ENCODE data around the gene CHRDL2. TPM values are rescaled to one million over a fixed set of nuclear protein-coding genes. Genes with fewer than 3 reads are reported as not detected.

The CHRDL2 gene
- polyA plus RNA-seq, 1 of the 3 experiments (the other 2 are of a cell fraction): not detected

DNA sequence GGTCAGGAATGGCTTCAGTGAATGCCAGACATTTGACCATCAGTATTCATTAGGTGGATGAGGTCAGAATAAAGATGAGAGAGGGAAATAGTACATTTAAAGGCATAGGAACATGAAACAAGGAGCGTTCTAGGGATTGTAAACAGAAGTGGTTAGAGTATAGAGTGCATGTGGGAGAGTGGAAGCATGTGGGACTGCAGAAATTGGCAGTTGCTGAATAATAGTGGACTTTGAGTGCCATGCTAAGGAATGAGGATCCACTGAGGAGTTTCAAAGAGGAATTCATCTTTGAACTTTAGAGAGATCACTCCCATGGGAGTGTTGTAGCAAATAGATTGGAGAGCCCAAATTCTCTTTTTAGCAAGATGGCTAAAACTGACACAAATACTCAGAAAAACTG is 25.3 kb upstream of the CHRDL2 start:
- peaks cover 2 to 21% of the 10 kb centered on the region in 2 experiments; a peak in 3 of 4 replicates for H3K4me1 ChIP-seq (ENCODE audit: control insufficient read depth in 1 of 2, insufficient read depth in 2 of 2, low read depth in 1 of 2, low read length in 1 of 2)
- 94% methylated on average over 1 of the region's 1 CpG for WGBS (ENCODE audit: low lambda C conversion rate)
- DNase-seq: no peak
- TF ChIP-seq FOXJ3 (CRISPR knock-in tag; IDR thresholded peaks at IDR 0.05) (no peak), RCOR1 (IDR thresholded peaks at IDR 0.05; ENCODE audit: low read length) (no peak), SIN3A (IDR thresholded peaks at IDR 0.05; ENCODE audit: borderline replicate concordance, low read depth, low read length) (no peak), TEAD4 (IDR thresholded peaks at IDR 0.05; ENCODE audit: borderline replicate concordance, insufficient read depth) (no peak), FOXM1 (IDR thresholded peaks at IDR 0.05; ENCODE audit: low read depth) (no peak), RAD21 (IDR thresholded peaks at IDR 0.05; ENCODE audit: low read length) (no peak), CHD2 (IDR thresholded peaks at IDR 0.05; ENCODE audit: low read length, partially characterized antibody) (no peak), RFX5 (IDR thresholded peaks at IDR 0.05; ENCODE audit: low read length) (no peak), ELF1 (IDR thresholded peaks at IDR 0.05) (no peak), NFIC (IDR thresholded peaks at IDR 0.05; ENCODE audit: borderline replicate concordance) (no peak), FOSL2 (IDR thresholded peaks at IDR 0.05; ENCODE audit: borderline replicate concordance, low read depth) (no peak), GABPA (IDR thresholded peaks at IDR 0.05; ENCODE audit: low read depth) (no peak), MEF2A (IDR thresholded peaks at IDR 0.05; ENCODE audit: borderline replicate concordance, low read depth) (no peak), POLR2AphosphoS5 (IDR thresholded peaks at IDR 0.05; ENCODE audit: low read depth, low read length) (no peak)
- TF ChIP-seq, protein P1, sequence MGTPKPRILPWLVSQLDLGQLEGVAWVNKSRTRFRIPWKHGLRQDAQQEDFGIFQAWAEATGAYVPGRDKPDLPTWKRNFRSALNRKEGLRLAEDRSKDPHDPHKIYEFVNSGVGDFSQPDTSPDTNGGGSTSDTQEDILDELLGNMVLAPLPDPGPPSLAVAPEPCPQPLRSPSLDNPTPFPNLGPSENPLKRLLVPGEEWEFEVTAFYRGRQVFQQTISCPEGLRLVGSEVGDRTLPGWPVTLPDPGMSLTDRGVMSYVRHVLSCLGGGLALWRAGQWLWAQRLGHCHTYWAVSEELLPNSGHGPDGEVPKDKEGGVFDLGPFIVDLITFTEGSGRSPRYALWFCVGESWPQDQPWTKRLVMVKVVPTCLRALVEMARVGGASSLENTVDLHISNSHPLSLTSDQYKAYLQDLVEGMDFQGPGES (IDR thresholded peaks at IDR 0.05; ENCODE audit: low read depth, low read length): no peak
- TF ChIP-seq, protein P2, sequence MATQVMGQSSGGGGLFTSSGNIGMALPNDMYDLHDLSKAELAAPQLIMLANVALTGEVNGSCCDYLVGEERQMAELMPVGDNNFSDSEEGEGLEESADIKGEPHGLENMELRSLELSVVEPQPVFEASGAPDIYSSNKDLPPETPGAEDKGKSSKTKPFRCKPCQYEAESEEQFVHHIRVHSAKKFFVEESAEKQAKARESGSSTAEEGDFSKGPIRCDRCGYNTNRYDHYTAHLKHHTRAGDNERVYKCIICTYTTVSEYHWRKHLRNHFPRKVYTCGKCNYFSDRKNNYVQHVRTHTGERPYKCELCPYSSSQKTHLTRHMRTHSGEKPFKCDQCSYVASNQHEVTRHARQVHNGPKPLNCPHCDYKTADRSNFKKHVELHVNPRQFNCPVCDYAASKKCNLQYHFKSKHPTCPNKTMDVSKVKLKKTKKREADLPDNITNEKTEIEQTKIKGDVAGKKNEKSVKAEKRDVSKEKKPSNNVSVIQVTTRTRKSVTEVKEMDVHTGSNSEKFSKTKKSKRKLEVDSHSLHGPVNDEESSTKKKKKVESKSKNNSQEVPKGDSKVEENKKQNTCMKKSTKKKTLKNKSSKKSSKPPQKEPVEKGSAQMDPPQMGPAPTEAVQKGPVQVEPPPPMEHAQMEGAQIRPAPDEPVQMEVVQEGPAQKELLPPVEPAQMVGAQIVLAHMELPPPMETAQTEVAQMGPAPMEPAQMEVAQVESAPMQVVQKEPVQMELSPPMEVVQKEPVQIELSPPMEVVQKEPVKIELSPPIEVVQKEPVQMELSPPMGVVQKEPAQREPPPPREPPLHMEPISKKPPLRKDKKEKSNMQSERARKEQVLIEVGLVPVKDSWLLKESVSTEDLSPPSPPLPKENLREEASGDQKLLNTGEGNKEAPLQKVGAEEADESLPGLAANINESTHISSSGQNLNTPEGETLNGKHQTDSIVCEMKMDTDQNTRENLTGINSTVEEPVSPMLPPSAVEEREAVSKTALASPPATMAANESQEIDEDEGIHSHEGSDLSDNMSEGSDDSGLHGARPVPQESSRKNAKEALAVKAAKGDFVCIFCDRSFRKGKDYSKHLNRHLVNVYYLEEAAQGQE (IDR thresholded peaks at IDR 0.05; ENCODE audit: low read depth, low read length): no peak
- TF ChIP-seq, protein P3, sequence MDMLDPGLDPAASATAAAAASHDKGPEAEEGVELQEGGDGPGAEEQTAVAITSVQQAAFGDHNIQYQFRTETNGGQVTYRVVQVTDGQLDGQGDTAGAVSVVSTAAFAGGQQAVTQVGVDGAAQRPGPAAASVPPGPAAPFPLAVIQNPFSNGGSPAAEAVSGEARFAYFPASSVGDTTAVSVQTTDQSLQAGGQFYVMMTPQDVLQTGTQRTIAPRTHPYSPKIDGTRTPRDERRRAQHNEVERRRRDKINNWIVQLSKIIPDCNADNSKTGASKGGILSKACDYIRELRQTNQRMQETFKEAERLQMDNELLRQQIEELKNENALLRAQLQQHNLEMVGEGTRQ (IDR thresholded peaks at IDR 0.05; ENCODE audit: borderline replicate concordance, low read depth, low read length): no peak
- TF ChIP-seq, protein P4, sequence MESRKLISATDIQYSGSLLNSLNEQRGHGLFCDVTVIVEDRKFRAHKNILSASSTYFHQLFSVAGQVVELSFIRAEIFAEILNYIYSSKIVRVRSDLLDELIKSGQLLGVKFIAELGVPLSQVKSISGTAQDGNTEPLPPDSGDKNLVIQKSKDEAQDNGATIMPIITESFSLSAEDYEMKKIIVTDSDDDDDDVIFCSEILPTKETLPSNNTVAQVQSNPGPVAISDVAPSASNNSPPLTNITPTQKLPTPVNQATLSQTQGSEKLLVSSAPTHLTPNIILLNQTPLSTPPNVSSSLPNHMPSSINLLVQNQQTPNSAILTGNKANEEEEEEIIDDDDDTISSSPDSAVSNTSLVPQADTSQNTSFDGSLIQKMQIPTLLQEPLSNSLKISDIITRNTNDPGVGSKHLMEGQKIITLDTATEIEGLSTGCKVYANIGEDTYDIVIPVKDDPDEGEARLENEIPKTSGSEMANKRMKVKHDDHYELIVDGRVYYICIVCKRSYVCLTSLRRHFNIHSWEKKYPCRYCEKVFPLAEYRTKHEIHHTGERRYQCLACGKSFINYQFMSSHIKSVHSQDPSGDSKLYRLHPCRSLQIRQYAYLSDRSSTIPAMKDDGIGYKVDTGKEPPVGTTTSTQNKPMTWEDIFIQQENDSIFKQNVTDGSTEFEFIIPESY (IDR thresholded peaks at IDR 0.05; ENCODE audit: borderline replicate concordance, low read depth): no peak
- peaks cover 5% of the 10 kb centered on the region; the same call in 1 of the 2 replicates for H4K20me1 ChIP-seq (ENCODE audit: insufficient read depth)
- no peaks in the 10 kb centered on the region for H3K9me3 ChIP-seq
- H3K4me3 ChIP-seq (ENCODE audit: low read depth in 2 of 2, low read length in 1 of 2): no peak overlapping the region
- POLR2A ChIA-PET: no interaction called here
- CTCF ChIA-PET: interaction anchor here (0.8 kb wide), 1 partner anchor 34 kb away, joined by 3 read pairs; no protein-coding TSS in a partner anchor
- H3K27ac ChIP-seq (ENCODE audit: low read depth in 2 of 2, low read length in 1 of 2): peak overlapping the region in 1 of 2 experiments; percentile 88; a peak in 2 of 4 replicates
- no peak overlapping the region for H3K4me2 ChIP-seq
- no peak overlapping the region for H3K9ac ChIP-seq
- no peaks in the 10 kb centered on the region for H3K9me2 ChIP-seq
- peaks cover 72% of the 10 kb centered on the region for H3K79me2 ChIP-seq (ENCODE audit: insufficient read depth)
- no peak overlapping the region for H2AFZ ChIP-seq (ENCODE audit: low read depth)
- H3F3A ChIP-seq (replicated peaks; ENCODE audit: insufficient read depth): peaks cover 27% of the 10 kb centered on the region
- no peaks in the 10 kb centered on the region for H3K27me3 ChIP-seq (ENCODE audit: insufficient read depth)
- peaks cover 0 to 4% of the 10 kb centered on the region in 2 experiments for H3K36me3 ChIP-seq (replicated peaks in 1 of 2; ENCODE audit: control insufficient read depth in 1 of 2, insufficient read depth in 2 of 2, low read length in 1 of 2)
